OCI-LY7 (cell line): ENCODE measurements around the gene GSK3A. TPM values are rescaled to one million over a fixed set of nuclear protein-coding genes. Genes with fewer than 3 reads are reported as not detected.

Experiments used
- BruUV-seq: library from RNA; stranded (reverse); fragments of 400-500 nt; replicated peaks from 2 replicates; lab custom pipeline; 2021; lab: Mats Ljungman, UMichigan
- CTCF ChIA-PET: fragments of 300-600 bp; sonication (Branson Sonifier 250); formaldehyde crosslinking; loops from one replicate; lab custom pipeline; 2022; ENCODE audit warnings: antibody characterized with exemption; ENCODE audit not compliant: unreplicated experiment; lab: Charles Lee
- POLR2A ChIA-PET: fragments of 300-600 bp; sonication (Branson Sonifier 250); formaldehyde crosslinking; loops from one replicate; lab custom pipeline; 2022; ENCODE audit warnings: antibody characterized with exemption; lab: Charles Lee
- DNase-seq: peaks from one replicate; pipeline ENCODE4 v3.0.0-alpha.2; 2015; ENCODE audit warnings: low spot score
- H2AFZ ChIP-seq: fragments of 200-600 bp; sonication (generic), shearing (Covaris generic); 2 replicates; pipeline ENCODE4 v1.6.1; 2014; ENCODE audit warnings: mild to moderate bottlenecking, antibody characterized with exemption, low read length, moderate library complexity
- H3K27ac ChIP-seq: fragments of 200-600 bp; sonication (generic); 2 replicates; pipeline ENCODE4 v1.5.1; 2014; ENCODE audit warnings: mixed run types, low read depth, mild to moderate bottlenecking, moderate library complexity, low read length, inconsistent platforms; ENCODE audit not compliant: poor library complexity, severe bottlenecking
- H3K36me3 ChIP-seq: fragments of 200-600 bp; sonication (generic); 2 replicates; pipeline ENCODE4 v1.6.1; 2014; ENCODE audit warnings: mild to moderate bottlenecking, antibody characterized with exemption, low read length, moderate library complexity, mixed read lengths; ENCODE audit not compliant: insufficient read depth
- H3K4me1 ChIP-seq: fragments of 200-600 bp; sonication (generic); 2 replicates; pipeline ENCODE4 v1.5.1; 2014; ENCODE audit warnings: mild to moderate bottlenecking, low read length; ENCODE audit not compliant: insufficient read depth, poor library complexity, severe bottlenecking
- H3K4me2 ChIP-seq: fragments of 200-600 bp; sonication (generic); 2 replicates; pipeline ENCODE4 v1.6.1; 2014; ENCODE audit warnings: mild to moderate bottlenecking, low read length
- H3K4me3 ChIP-seq: fragments of 200-600 bp; sonication (generic); 2 replicates; pipeline ENCODE4 v1.5.1; 2014; ENCODE audit warnings: mild to moderate bottlenecking, low read depth, low read length; ENCODE audit not compliant: poor library complexity, severe bottlenecking
- H3K79me2 ChIP-seq: fragments of 200-600 bp; sonication (generic); 2 replicates; pipeline ENCODE4 v1.6.1; 2016; ENCODE audit warnings: low read depth, mild to moderate bottlenecking, low read length, moderate library complexity, mixed read lengths; ENCODE audit not compliant: insufficient read depth
- H3K9me2 ChIP-seq: fragments of 200-600 bp; sonication (generic); 2 replicates; pipeline ENCODE4 v1.6.1; 2016; ENCODE audit warnings: mild to moderate bottlenecking, low read length, mixed read lengths; ENCODE audit not compliant: insufficient read depth
- H3K9me3 ChIP-seq: fragments of 200-600 bp; sonication (generic); 2 replicates; pipeline ENCODE4 v1.6.1; 2014; ENCODE audit warnings: mild to moderate bottlenecking, mixed run types, low read length, mixed read lengths
- H4K20me1 ChIP-seq: fragments of 200-600 bp; sonication (generic); 2 replicates; pipeline ENCODE4 v1.6.1; 2014; ENCODE audit warnings: mild to moderate bottlenecking, antibody characterized with exemption, low read length, moderate library complexity, mixed read lengths; ENCODE audit not compliant: insufficient read depth
- EZH2phosphoT487 ChIP-seq: fragments of 200-600 bp; sonication (generic); IDR thresholded peaks from 2 replicates; pipeline ENCODE4 v1.6.1; 2018; ENCODE audit warnings: low read depth, borderline replicate concordance, mild to moderate bottlenecking, mixed run types, antibody characterized with exemption, low read length, moderate library complexity, mixed read lengths
- intact Hi-C: fragments of 100-400 bp; cut with micrococcal nuclease; formaldehyde crosslinking; loops from one replicate; pipeline ENCODE4 v1.10.0; 2022; ENCODE audit not compliant: unreplicated experiment
- total RNA-seq, 2 experiments: library from RNA; depleted of rRNA in 1 of 2; stranded (reverse); fragments of >200 nt in 1 of 2; shearing (Covaris generic) in 1 of 2; gene quantifications; 2 replicates each; pipeline ENCODE4 v1.2.3, GENCODE V29; 2014 to 2022
- TF ChIP-seq, protein P1 (sequence below): fragments of 200-600 bp; sonication (generic); conservative IDR thresholded peaks from 2 replicates; pipeline ENCODE4 v1.5.1; 2014; ENCODE audit warnings: mild to moderate bottlenecking, antibody characterized with exemption, low read length, moderate library complexity, mixed read lengths

The GSK3A gene
- total RNA-seq, 2 experiments from 2014 or later = 20.9 to 29.2 TPM

DNA sequence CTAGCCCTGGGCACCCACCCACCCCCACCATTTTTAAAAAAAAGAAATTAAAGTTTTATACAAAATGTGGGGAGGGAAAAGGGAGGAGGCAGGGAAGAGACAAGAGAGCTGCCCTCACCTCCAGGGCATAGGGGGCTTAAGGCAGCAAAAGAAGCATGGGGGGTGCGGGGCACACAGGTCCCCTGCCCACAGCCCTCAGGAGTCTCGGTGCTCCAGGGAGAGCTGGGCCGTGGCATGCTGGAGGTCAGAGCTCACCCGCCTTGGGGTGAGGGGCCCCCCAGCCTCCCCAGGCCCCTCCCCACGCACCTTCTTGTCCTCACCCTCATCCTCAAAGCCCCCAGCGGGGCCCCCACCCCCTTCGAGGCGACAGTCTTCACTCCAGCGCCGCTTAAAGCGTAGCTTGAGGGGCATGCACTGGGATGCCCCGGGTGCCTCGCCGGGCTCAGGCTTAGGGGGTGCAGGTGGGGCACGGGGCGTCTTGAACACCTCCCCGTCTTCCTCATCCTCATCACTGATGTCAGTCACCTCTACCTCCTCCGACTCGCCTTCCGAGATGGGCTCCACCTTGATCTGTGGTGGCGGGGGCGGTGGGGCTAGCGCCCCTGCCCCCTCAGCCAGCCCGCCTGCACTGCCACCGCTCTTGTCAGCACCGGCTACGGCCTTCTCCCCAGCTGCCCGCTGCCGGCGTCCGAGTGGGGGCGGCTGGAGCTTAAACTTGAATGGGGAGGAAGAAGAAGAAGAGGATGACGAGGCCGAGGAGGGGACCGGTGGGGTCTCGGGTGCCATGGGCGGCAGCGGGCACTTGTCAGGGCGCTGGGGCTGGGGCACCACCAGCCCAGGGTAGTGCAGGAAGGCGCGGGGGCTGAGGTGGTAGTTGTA is 6.1 kb upstream of the GSK3A start:
- no TSS peak for BruUV-seq
- peaks cover 19% of the 10 kb centered on the region; the same call in 1 of the 2 replicates for H3K79me2 ChIP-seq
- H3K4me1 ChIP-seq = peaks cover 35% of the 10 kb centered on the region
- TF ChIP-seq, protein P1, sequence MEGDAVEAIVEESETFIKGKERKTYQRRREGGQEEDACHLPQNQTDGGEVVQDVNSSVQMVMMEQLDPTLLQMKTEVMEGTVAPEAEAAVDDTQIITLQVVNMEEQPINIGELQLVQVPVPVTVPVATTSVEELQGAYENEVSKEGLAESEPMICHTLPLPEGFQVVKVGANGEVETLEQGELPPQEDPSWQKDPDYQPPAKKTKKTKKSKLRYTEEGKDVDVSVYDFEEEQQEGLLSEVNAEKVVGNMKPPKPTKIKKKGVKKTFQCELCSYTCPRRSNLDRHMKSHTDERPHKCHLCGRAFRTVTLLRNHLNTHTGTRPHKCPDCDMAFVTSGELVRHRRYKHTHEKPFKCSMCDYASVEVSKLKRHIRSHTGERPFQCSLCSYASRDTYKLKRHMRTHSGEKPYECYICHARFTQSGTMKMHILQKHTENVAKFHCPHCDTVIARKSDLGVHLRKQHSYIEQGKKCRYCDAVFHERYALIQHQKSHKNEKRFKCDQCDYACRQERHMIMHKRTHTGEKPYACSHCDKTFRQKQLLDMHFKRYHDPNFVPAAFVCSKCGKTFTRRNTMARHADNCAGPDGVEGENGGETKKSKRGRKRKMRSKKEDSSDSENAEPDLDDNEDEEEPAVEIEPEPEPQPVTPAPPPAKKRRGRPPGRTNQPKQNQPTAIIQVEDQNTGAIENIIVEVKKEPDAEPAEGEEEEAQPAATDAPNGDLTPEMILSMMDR = no peak
- no peak for TF ChIP-seq EZH2phosphoT487
- no peaks in the 10 kb centered on the region for H3K9me3 ChIP-seq
- H3K36me3 ChIP-seq = peaks cover 29% of the 10 kb centered on the region
- H4K20me1 ChIP-seq = no peaks in the 10 kb centered on the region; the same call in 1 of the 2 replicates
- ChIA-PET POLR2A (no interaction called here), CTCF (no interaction called here)
- intact Hi-C loops = no loop called here
- no peak overlapping the region for H2AFZ ChIP-seq
- H3K4me2 ChIP-seq = no peak overlapping the region
- DNase-seq = no peak
- H3K4me3 ChIP-seq = no peak overlapping the region
- H3K9me2 ChIP-seq = no peaks in the 10 kb centered on the region
- H3K27ac ChIP-seq = no peak overlapping the region

DNA sequence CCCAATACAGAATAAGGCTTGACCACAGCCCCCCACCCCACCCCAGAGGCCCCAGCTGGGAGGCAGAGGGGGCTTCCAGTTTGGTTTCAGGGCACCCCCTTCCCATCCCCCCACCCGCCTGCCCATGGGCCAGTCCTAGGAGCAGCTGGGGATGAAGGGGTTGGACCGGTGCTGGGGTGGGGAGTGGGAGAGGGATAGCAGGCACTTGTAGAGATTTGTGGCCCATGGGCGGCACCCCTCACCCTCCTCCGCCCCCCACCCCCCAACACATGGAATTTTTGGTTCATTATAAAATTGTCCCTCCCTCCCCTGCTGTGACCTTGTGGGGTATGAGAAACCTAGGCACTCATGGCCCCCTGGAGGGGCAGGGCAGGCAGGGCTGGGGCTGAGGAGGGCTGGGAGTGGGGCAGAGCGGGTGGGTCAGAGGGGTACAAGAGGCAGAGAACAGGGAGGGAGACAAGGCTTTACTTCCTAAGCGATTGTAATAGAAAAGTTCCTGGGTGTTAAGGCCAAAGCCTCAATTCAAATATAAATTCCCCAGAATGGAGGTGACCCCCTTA is 5.3 kb upstream of the GSK3A start:
- POLR2A ChIA-PET = no interaction called here
- CTCF ChIA-PET = no interaction called here

More for the DNA sequence above, 5.3 kb upstream of the GSK3A start:
- intact Hi-C loops = no loop called here
- H3K4me3 ChIP-seq = no peak overlapping the region
- no peaks in the 10 kb centered on the region; the same call in 1 of the 2 replicates for H4K20me1 ChIP-seq
- H2AFZ ChIP-seq = no peak overlapping the region
- no peaks in the 10 kb centered on the region for H3K9me2 ChIP-seq
- no peak for TF ChIP-seq EZH2phosphoT487
- TF ChIP-seq, protein P1 = no peak
- no peak overlapping the region for H3K4me2 ChIP-seq
- H3K36me3 ChIP-seq = peaks cover 29% of the 10 kb centered on the region
- H3K79me2 ChIP-seq = peaks cover 11% of the 10 kb centered on the region; the same call in 1 of the 2 replicates
- DNase-seq = no peak
- no peaks in the 10 kb centered on the region for H3K9me3 ChIP-seq
- BruUV-seq = no TSS peak
- no peak overlapping the region for H3K27ac ChIP-seq
- peaks cover 32% of the 10 kb centered on the region for H3K4me1 ChIP-seq
